KMS-11 (cell line): ENCODE measurements around the gene KRTAP12-4.

Experiments used
- H2AFZ ChIP-seq: fragments of 200-600 bp; sonication (generic); 2 replicates; pipeline ENCODE4 v1.6.1; 2016; ENCODE audit warnings: antibody characterized with exemption, mixed run types, low read depth
- H3K27ac ChIP-seq: fragments of 200-600 bp; sonication (generic); 2 replicates; pipeline ENCODE4 v1.6.1; 2016; ENCODE audit warnings: mild to moderate bottlenecking, mixed run types
- H3K27me3 ChIP-seq: fragments of 200-600 bp; sonication (generic); 2 replicates; pipeline ENCODE4 v1.6.1; 2017; ENCODE audit warnings: mild to moderate bottlenecking, low read depth, mixed run types, moderate library complexity; ENCODE audit not compliant: insufficient read depth
- H3K36me3 ChIP-seq: fragments of 200-600 bp; sonication (generic); 2 replicates; pipeline ENCODE4 v1.6.1; 2017; ENCODE audit warnings: mild to moderate bottlenecking, mixed run types; ENCODE audit not compliant: insufficient read depth
- H3K4me1 ChIP-seq: fragments of 200-600 bp; sonication (generic); 2 replicates; pipeline ENCODE4 v1.6.1; 2016; ENCODE audit warnings: mild to moderate bottlenecking, low read depth, mixed run types; ENCODE audit not compliant: poor library complexity, severe bottlenecking
- H3K4me2 ChIP-seq: fragments of 200-600 bp; sonication (generic); 2 replicates; pipeline ENCODE4 v1.7.0; 2016; ENCODE audit warnings: mild to moderate bottlenecking, mixed run types
- H3K4me3 ChIP-seq: fragments of 200-600 bp; sonication (generic); IDR thresholded peaks from 2 replicates; pipeline ENCODE4 v1.6.1; 2017; ENCODE audit warnings: low read depth, low read length, mixed read lengths; ENCODE audit not compliant: insufficient read depth
- H3K79me2 ChIP-seq: fragments of 200-600 bp; sonication (generic); 2 replicates; pipeline ENCODE4 v1.6.1; 2016; ENCODE audit warnings: low read depth, mixed run types; ENCODE audit not compliant: insufficient read depth
- H3K9ac ChIP-seq: fragments of 200-600 bp; sonication (generic); 2 replicates; pipeline ENCODE4 v1.6.1; 2016; ENCODE audit warnings: mild to moderate bottlenecking, mixed run types
- H4K20me1 ChIP-seq: fragments of 200-600 bp; sonication (generic); 2 replicates; pipeline ENCODE4 v1.6.1; 2016; ENCODE audit warnings: mild to moderate bottlenecking, mixed run types; ENCODE audit not compliant: insufficient read depth
- CTCF ChIP-seq: fragments of 200-600 bp; sonication (generic); conservative IDR thresholded peaks from 2 replicates; pipeline ENCODE4 v1.6.1; 2017; ENCODE audit warnings: low read depth, mild to moderate bottlenecking, antibody characterized with exemption, low read length, moderate library complexity, mixed read lengths

The KRTAP12-4 gene

DNA sequence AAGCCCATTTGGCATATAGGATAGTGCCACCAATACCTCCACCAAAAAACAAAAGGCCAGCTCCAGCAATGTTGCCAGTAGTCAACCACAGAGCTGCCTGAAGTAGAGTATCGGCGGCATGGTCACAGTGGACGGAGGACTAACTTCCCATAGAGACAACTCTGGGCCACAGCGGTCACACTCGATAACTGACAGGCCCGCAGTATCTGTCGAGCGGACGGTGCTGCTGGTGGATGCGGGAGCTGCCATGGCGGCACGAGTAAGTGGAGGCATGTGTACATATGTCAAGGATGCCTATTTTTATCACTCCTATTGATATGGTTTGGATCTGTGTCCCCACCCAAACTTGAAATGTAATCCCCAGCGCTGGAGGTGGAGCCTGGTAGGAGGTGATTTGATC lies 23.4 kb upstream of the KRTAP12-4 start:
- Histone ChIP-seq H2AFZ (no peak overlapping the region), H3K4me2 (no peak overlapping the region), H3K4me1 (no peaks in the 10 kb centered on the region), H4K20me1 (no peaks in the 10 kb centered on the region), H3K27me3 (peaks cover 83% of the 10 kb centered on the region), H3K4me3 (no peak overlapping the region), H3K27ac (no peak overlapping the region), H3K36me3 (no peaks in the 10 kb centered on the region), H3K9ac (no peak overlapping the region), H3K79me2 (no peaks in the 10 kb centered on the region)
- no peak for TF ChIP-seq CTCF

- Histone ChIP-seq H3K9ac (no peak overlapping the region), H3K79me2 (no peaks in the 10 kb centered on the region)
Measured at GRCh38 chr21:44671911-44672310, 17.5 kb upstream of the KRTAP12-4 start.

DNA sequence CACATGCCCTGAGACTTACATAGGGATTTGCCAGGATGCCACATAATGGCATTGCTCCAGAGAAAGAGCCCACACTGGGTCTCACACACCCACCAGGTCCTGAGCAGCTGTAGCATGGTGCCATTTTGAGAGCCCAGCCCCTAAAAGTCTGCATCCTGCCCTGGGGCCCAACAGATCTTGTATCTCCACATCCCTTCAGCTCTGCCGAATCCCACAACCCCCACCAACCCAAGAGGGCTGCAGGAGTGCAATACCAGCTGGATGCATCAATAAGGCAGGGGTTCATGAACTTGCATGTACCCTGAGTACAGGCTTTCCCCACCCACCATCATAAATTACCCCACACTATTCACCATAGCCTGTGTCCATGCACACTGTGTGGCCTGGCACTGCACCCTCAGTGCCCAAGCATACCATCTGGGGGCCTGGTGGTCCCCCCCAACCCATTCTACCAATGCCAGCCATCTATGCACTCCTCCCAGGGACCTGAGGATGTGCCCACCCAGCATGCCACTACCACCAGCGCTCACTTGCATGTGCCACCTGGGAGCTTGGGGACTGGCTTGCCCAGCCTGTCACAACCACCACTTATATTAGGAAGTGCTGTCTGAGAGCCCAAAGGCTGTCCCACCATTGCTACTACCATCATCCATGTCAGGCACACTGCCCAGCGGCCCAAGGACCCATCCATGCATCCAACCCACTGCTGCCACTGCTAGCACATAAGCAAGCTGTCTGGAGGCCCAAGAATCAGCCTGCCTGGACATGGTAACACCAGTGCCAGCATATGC lies 16.4 kb upstream of the KRTAP12-4 start:
- Histone ChIP-seq H3K9ac (no peak overlapping the region), H3K27me3 (peaks cover 33% of the 10 kb centered on the region), H4K20me1 (no peaks in the 10 kb centered on the region), H3K27ac (no peak overlapping the region), H3K36me3 (no peaks in the 10 kb centered on the region), H3K4me3 (no peak overlapping the region), H3K79me2 (no peaks in the 10 kb centered on the region), H3K4me1 (no peaks in the 10 kb centered on the region), H2AFZ (no peak overlapping the region), H3K4me2 (no peak overlapping the region)
- no peak for TF ChIP-seq CTCF

More at GRCh38 chr21:44671911-44672310, 17.5 kb upstream of the KRTAP12-4 start:
- H3K4me1 ChIP-seq, result no peaks in the 10 kb centered on the region
- TF ChIP-seq CTCF, result no peak
- H2AFZ ChIP-seq, result no peak overlapping the region
- H3K27me3 ChIP-seq, result peaks cover 44% of the 10 kb centered on the region
- H4K20me1 ChIP-seq, result no peaks in the 10 kb centered on the region
- H3K27ac ChIP-seq, result no peak overlapping the region
- H3K4me3 ChIP-seq, result no peak overlapping the region
- no peaks in the 10 kb centered on the region for H3K36me3 ChIP-seq
- H3K4me2 ChIP-seq, result no peak overlapping the region

- no peaks in the 10 kb centered on the region for H3K4me1 ChIP-seq
- no peaks in the 10 kb centered on the region for H3K79me2 ChIP-seq
- peaks cover 29% of the 10 kb centered on the region; the same call in 1 of the 2 replicates for H3K27me3 ChIP-seq
- H3K9ac ChIP-seq, result no peak overlapping the region
- H3K36me3 ChIP-seq, result no peaks in the 10 kb centered on the region
- no peak overlapping the region for H3K27ac ChIP-seq
- H4K20me1 ChIP-seq, result no peaks in the 10 kb centered on the region
- no peak overlapping the region for H2AFZ ChIP-seq
- TF ChIP-seq CTCF, result no peak
- no peak overlapping the region for H3K4me2 ChIP-seq
- no peak overlapping the region for H3K4me3 ChIP-seq
Measured at GRCh38 chr21:44667612-44668011, 13.2 kb upstream of the KRTAP12-4 start.
